NCI-H510A (cell line): ENCODE data around the gene CEP43.

Experiments
- DNase-seq: peaks from one replicate; lab custom pipeline; 2025; lab: John Stamatoyannopoulos, UW

The CEP43 gene

DNA sequence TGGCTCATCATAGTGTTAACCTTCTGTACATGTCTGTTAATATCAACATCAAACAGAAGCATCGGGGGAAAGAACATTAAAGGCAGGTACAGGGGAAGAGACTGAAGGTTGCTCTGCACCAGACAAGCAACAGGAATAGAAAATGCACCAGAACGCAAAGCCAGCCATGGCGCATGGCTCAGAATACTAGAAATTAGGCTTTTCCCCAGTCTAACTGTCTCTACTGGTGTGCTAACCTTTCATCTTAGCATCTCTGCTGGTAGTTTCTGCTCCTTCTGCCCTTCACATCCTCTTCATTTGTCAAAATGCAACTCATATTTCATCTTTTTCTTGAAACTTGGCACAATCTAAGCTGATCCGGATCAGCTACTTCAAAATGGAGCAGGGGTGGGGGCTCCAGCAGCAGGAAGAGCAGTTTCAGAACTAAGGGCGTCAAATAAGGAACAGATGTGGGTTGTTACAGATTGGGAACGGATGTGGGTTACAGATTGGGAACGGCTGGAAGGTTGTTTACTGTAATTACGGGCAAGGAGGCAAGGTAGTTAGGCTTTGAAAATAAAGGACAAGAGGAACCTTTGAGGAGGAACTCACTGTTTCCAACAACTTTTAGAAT lies 29.7 kb upstream of the CEP43 start:
- no peak for DNase-seq

DNA sequence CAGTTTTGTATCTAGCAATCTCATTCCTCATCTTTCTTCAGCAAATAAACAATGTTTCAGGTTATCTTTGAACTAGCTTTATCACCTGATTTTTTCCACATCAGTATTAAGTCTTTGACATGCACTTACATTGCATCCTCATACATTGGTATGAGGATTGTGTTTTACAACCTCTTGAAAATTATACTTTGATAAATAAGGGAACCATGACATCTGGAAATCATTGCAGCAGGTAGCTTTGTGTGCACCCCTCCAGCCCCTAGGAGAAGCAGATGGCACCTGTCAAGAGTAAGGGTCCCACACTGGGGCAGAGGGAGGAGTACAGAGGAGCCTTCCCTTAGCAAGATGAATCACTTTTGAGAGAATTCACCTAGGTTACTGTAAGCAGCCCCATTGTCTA lies 29.1 kb upstream of the CEP43 start:
- no peak for DNase-seq

DNA sequence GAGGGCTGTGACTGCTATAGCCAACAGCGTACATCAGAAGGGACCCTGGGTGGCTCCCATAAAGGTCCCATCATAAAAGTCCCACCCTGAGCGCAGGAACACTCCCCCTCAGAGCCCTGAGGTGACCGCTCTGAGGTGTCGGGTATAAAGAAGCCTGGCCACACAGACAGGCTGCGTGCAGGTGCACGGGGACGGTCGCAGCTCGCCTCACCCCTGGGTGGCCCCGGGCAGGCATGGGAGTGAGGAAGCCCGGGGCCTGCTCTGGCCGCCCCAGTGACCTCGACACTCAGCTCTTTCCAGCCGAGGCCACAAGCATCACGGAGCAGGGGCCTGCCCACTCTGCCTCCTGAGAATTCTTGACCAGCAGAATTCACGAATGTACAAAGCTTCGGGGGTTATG lies 28.4 kb upstream of the CEP43 start:
- DNase-seq: no peak

DNA sequence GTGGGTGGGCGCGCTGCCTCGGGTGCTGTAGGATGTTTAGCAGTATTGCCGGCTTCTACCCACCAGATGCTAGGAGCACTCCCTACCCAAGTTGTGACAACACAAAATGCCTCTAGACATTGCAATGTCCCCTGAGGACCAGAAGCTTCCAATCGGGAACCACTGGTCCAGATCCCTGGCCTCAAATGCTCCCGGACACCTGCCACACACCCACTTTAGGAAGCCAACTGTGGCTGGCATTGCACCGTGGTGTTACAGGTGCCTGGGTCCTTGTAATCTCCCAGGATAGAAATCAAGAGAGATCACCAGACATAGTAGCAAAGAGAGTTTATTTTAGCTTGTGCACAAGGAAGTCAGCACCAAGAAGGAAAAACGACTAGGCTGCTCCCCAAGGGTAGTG lies 27.9 kb upstream of the CEP43 start:
- no peak for DNase-seq

DNA sequence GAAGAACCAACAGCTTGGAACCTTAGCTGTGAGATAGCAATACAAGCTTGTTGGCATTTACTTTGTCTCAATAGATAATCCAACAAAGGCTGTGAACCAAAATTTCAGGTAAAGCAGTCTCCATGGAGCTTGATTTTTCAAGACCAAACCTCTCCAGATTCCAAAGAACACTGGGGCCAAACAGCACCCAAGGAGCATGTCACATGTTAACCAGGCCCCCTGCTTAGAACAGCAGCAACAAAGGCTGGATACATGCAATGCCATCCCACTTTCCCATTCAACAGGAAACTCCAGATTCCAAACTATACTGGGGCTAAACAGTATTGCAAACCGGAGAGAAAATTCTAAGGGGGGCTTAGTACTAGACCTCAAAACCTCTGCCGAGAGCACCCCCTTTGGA lies 27.1 kb upstream of the CEP43 start:
- DNase-seq: no peak

DNA sequence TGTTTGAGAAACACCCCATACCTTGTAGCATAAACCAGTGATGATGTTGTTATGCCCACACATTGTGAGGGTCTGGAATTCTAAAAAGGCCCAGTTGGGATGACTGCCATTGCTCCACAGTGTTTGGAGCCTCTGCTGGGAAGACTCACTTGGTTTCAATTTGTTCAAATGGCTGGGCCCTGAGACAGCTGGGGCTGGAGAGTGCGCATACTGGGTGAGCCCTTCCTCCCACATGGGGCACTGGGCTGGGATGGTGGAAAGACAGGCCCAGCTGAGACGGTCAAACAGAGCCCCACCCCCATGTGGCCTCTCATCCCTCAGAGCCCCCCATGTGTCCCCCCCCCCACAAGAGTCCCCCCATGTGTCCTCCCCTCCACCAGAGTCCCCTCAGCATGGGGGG lies 22.6 kb upstream of the CEP43 start:
- DNase-seq: no peak

DNA sequence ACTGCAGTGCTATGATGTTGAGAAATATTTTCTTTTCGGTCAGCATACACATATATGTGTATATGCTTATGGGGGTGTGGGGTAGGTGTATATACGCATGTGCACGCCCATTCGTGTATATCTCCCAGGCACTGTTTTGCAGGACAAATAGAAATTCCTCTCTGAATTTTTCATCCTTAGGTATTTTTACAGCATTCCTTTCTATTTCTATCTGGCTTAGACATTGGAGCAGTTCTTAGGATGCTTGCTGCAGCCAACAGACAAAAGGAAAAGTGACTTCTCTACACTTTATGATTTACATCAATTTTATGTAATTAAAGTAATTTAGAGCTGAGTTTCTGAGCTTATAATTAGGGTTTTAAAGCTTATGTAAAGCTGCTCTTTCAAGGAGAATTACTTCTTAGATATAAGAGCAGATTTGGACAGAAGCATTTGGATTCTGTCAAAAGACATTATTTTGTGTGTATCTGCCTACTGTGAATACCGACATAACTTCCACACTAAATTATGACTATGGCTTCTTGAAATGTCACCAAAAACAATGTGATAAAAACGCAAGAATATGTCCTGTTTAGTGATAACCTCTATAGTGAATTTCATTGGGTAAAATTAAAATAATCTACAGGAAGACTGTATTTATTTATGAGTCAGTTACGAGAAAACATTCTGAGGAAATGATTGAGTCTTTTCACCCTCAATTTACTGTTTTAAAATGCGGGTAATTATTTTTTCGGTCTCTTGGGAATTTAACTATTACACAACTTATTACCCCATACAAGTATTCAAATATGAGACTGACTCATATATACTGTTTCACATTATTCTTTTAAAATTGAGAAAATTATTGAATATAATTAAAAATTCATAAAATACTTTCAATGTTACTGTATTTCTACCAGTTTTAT lies 21.3 kb upstream of the CEP43 start:
- DNase-seq: no peak

DNA sequence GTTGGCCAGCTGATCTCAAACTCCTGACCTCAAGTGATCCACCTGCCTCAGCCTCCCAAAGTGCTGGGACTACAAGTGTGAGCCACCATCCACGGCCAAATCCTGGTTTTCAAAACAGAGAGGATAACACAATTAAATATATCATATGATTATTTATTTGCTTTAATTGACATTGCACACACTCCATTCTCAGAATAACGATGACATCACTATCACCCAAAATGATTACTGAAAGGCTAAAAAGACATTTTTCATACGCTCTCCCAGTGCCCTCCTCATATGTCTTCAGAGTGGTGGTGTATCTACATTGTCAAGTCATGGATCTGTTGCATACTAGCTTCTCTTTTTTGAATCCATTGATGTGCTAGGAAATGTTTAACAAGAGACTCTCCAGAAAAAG lies 18.5 kb upstream of the CEP43 start:
- DNase-seq: no peak

DNA sequence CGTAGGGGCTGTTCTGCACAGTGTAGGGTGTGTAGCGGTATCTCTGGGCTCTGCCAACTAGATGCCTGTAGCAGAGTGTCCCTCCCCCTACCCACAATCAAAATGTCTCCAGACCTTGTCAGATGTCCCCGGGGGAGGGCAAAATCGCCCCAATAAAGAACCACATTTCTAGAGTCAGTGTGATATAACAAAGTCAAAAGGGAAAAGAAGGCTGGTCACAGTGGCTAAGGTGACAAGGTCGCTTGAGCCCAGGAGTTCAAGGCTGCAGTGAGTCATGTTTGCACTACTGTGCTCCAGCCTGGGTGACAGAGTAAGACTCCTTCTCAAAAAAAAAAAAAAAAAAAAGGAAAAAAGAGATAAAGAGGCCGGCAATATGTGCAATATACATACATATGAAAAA lies 11.7 kb upstream of the CEP43 start:
- DNase-seq: no peak

DNA sequence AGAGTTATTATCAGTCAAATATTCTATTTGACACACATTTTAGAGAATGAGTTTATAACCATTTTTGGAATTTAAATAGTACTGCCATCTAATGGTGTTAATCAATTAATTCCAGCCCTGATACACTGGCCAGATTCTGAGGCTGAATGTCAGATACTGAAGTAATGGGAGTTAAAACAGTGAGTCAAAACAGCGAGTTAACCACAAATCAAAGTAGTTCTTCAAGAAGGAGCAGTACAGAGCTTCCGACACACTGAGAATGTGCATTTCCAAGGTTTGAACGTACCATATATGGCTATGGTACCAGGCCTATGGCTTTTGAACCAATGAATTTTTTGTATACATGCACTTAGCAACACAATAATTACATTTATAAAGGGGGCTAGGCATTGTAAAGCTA lies 11.3 kb upstream of the CEP43 start:
- no peak for DNase-seq

DNA sequence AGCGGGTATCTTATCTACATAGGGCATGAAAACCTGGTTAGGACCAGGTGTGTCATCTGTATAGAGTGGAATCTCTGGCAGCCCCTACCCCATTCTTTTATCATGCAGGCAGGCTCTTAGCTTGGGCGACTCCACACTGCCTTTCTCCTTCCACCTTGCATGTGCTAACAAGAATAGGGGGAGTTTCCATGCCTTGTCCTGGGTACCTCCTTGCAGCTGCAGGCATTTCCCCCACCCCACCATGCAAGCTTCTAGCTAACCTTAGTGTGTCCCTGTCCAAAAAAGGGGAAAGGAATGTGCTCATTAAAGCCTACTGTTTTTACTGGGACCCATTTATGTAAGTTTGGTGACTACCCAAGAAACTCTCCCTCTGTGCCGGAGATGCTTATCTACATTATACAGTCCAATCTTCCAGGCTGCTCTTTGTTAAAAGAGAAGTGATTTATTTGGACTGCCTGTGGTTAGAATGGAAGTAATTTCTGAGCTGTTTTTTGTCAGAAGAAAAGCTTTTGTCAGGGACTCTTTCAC lies 10.5 kb upstream of the CEP43 start:
- no peak for DNase-seq

DNA sequence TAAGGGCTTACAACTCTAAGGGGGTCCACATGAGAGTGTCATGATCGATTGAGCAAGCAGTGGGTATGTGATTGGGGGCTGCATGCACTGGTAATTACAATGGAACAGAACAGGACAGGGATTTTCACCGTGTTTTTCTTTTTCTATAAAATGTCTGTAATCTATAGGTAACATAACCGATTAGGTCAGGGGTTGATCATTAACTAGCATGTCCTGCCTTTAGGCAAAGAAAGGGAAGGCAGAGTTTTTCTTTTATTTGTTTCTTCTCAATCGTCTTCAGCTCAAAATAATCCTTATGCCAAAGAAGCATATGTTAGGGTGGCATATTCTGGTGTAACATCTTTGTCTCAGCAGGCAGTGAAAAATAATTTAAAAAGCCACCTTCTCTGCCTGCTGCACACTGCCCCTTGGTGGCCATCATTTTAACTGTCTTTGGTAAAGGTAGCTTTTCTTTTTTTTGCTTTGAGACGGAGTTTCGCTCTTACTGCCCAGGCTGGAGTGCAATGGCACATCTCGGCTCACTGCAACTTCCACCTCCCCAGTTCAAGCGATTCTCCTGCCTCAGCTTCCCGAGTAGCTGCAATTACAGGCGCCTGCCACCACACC lies 9.7 kb upstream of the CEP43 start:
- no peak for DNase-seq

DNA sequence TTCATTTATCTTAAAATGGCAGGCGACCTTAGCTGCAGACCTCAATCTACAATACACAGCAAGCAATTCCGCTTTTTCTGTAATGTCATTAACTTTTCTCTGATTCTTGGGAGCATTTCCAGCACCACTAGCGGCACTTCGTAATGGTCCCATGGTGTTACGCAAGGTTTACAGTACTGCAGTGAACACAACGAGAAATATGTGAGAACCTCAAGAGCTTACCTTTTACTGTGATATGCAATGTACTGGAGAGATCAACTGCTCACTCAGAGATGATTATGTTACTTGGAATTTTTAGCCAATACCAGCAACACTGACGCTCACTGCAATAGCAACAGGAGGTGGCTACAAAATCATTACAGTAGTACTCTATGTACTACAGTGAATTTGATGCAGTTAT lies 2.8 kb upstream of the CEP43 start:
- no peak for DNase-seq

DNA sequence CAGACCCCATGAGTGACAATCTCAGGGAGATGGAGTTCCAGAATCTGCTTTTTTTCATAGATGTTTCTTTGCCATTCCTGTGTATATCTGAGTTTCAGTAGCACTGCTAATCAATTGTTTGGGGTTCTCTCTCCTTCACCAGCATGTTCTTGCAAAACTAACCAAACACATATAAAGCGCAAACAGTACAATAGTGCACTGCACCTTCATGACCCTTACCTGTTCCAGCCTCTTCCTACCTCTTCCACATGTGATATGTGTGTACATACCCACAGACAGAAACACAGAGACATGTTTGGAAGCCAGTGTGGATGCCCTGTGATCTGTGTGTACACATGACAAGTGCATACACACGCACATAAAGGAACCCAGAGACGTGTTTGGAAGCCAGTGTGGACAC lies 1.8 kb upstream of the CEP43 start:
- no peak for DNase-seq

DNA sequence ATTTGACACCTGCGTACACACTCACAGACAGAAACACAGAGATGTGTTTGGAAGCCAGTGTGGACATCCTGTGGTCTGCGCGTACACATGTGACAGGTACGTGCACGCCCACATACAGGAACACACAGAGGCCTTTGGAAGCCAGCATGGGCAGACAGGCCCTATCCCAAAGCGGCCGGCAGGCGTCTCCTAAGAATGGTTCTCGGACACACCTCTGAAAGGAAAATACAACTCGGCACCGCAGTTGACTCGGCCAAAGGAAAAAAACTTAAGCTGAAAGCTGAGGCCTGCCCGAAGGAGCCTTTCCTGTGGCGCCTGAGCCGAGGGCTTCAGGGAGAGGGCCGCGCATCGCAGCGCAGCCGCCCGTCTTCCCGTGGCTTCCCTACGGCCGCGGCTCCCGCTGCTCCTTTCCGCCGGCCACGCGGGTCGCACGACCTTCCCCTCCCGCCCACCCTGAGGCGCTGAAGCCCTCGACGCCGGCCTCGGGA lies 1.4 kb upstream of the CEP43 start:
- peak; percentile 29 for DNase-seq

DNA sequence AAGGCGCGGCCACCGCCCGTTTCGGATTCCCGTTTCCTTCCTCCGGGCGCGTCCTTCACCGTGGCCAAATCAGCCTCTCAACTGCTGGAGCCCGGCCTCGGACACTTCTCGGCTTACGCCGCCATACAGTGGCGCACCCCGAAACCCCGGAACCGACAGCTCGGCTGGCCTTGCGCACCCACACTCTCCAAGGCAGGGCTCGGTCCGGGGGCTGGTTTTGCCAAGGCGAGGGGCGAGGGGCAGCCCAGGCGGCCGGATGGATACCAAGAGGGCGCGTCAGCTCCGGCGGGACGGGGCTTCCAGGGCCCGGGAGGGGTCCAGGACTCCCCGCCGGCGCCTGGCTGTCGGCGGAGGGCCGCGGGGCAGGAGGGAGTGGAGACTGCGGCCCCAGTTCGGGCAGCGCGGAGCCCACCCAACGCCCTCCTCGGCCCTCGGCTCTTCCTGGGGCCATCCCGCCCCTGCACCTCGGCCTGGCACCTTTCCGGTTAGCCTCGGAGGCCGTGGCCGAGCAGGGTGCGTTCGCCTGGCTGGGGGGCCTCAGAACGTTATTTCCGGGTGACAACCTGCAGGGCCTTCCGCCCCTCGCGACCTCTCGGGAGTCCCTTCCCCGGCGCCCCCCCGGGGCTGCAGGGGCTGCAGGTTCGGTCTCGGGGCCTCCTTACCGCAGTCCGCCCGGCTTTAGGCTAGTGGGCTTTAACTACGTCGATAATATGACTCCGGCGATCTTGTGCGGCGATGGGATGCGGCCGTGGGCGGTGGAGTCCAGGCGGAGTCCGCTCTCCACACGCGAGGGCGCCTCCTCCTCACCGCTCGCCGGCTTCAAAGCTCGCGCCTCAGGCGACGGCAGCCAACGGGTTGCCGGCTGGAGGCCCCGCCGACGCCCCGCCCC lies 697 bp upstream of the CEP43 start:
- peak; percentile 85 for DNase-seq

DNA sequence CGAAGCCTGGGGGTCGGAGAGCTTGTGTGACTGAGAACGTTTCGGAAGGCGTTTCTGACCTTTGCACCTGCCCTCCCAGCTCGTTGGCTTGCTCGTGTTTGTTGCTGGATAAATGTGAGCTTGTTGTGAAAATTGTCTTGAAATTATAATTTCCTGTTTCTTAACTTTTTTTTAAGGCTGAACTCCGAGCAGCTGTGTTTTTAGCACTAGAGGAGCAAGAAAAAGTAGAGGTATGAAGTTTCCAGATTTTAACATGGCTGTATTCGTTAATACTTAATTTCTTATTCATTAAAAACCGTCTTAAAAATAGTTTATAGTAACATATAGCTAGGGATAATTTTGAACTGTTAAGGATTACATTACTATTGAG lies 672 bp downstream of the CEP43 start:
- DNase-seq: no peak

DNA sequence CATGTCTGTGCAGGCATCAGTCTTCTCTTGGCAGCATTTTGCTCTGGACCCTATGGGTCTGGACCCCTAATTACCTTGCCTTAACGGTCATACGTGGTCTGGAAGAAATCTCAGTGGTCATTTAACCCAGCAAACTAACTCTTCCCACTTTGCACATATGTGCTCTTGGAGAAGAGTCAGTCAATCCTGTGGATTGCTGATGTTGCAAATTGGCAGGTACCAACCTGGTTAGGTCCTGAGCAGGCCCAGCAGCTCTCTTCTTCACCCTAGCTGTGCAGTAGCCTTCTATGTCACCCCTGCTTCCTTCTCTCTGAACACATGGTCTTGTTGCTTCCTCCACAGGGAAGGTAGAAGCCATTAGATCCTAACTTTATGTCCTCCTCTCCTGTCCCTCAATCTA lies 1.6 kb downstream of the CEP43 start:
- no peak for DNase-seq

DNA sequence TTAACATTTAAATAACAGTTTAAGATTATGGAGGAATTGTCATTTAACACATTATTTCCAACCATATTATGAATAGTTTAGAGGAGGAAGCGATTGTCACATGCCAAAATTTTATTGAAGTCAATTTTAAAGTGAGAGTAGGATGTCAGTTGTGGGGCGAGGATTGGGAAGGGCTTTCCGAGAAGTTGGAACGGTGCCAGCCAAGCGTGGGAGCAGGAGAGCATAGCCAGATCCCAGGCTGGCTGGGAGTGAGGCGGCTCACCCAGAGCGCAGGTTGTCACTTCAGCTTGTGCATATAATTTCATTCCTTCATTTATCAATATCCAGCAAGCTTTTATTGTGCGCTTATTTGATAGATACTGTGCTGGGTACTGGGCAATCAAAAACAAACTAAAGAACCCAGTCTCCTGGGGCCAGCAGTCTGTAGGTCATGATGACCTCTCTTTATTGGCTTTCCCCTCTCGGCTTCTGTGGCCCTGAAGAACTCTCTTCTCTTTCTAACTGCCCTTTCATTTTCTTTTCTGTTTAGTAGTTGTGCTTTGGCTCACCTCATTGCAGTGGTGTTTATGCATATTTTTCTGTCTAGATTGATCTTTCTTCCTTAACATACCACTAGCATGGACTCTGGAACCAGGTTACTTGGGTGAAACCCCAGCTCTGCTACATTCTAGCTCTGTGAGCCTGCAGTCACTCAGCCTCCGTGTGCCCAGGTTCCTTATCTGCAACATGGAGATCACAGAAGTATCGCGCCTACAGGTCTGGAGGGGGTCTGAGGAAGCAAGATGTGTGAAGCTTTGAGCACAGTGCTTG lies 6.4 kb downstream of the CEP43 start:
- DNase-seq: no peak

DNA sequence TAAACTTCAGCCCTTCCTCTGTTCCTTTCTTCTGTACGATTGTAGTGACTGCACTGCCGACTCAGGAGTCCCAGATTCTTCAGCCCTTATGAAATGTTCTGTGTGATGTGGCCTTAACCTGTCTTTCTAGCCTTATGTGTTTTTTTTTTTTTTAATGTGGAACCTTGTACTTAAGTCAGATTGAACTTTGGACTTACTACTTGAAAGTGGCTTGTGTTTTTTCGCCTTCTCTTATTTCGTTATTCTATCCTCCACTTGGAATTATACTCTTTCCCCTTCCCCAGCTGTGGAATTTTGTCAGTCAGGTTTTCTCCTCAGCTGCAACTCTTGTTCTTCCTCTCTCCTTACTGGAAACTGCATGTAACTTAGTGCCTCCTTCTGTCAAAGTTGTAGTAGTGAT lies 8.8 kb downstream of the CEP43 start:
- DNase-seq: no peak

DNA sequence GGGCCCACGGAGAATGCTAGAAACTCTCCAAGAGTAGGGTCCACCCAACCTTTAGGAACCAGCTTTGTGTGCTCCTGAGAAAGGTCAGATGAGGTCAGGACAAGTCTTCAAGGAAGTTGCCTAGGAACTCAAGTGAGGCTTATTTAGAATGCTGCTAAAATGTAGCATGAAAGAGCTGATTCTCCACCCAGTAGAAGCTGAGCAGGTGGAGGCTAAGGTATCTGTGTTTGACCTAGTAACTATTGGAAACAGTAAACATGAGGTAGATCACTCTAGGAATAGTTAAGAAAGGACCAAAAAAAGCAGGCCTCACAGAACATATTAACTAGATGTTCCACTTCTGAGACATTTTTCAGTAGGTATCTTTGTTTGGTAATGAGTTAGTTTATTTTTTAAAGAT lies 13.9 kb downstream of the CEP43 start:
- DNase-seq: no peak
